Thoracic aorta (tissue), 2 donors: ENCODE results near the gene ZC2HC1B. TPM values are rescaled to one million over a fixed set of nuclear protein-coding genes. Genes with fewer than 3 reads are reported as not detected.

Source experiments
- ATAC-seq: fragments of 150-250 bp; one replicate; pipeline ENCODE4 v1.8.0; 2017; ENCODE audit warnings: low read depth; ENCODE audit not compliant: insufficient number of reproducible peaks, low FRiP score
- DNase-seq: peaks from one replicate; pipeline ENCODE4 v3.0.0-alpha.2; 2020; ENCODE audit warnings: low spot score
- H3K27ac ChIP-seq, 2 donors: fragments of 200-600 bp; sonication (generic); 1 replicate in 1 of 2; 2 replicates in 1 of 2; pipeline ENCODE4 v1.5.1; 2016; ENCODE audit warnings: mild to moderate bottlenecking in 2 of 2, moderate library complexity in 2 of 2
- H3K27me3 ChIP-seq: fragments of 200-600 bp; sonication (generic); replicated peaks from 2 replicates; pipeline ENCODE4 v1.6.0; 2016; ENCODE audit warnings: mild to moderate bottlenecking; ENCODE audit not compliant: insufficient read depth
- H3K36me3 ChIP-seq: fragments of 200-600 bp; sonication (generic); one replicate; pipeline ENCODE4 v1.5.1; 2016
- H3K4me1 ChIP-seq, 2 donors: fragments of 200-600 bp; sonication (generic); 1 replicate in 1 of 2; 2 replicates in 1 of 2; pipeline versions ENCODE4 v1.5.1 to v1.6.0; 2016; ENCODE audit warnings: low read depth in 2 of 2, mild to moderate bottlenecking in 1 of 2; ENCODE audit not compliant: control insufficient read depth in 1 of 2
- H3K4me3 ChIP-seq: fragments of 200-600 bp; sonication (generic); 2 replicates; pipeline ENCODE4 v1.5.1; 2016; ENCODE audit warnings: mild to moderate bottlenecking
- H3K9me3 ChIP-seq: fragments of 200-600 bp; sonication (generic); 2 replicates; pipeline ENCODE4 v1.5.1; 2016
- total RNA-seq, 2 donors: library from RNA; depleted of rRNA; stranded (reverse); fragments of >200 nt; gene quantifications; one replicate each; pipeline versions ENCODE4 v1.1.0 to v1.2.3, GENCODE V29; 2016
- TF ChIP-seq, protein P1 (sequence below): fragments of 200-600 bp; sonication (generic); IDR thresholded peaks from one replicate; pipeline ENCODE4 v1.5.1; 2019; ENCODE audit warnings: antibody characterized with exemption

Gene ZC2HC1B
- total RNA-seq, 2 donors from 2014 or later = not detected

DNA sequence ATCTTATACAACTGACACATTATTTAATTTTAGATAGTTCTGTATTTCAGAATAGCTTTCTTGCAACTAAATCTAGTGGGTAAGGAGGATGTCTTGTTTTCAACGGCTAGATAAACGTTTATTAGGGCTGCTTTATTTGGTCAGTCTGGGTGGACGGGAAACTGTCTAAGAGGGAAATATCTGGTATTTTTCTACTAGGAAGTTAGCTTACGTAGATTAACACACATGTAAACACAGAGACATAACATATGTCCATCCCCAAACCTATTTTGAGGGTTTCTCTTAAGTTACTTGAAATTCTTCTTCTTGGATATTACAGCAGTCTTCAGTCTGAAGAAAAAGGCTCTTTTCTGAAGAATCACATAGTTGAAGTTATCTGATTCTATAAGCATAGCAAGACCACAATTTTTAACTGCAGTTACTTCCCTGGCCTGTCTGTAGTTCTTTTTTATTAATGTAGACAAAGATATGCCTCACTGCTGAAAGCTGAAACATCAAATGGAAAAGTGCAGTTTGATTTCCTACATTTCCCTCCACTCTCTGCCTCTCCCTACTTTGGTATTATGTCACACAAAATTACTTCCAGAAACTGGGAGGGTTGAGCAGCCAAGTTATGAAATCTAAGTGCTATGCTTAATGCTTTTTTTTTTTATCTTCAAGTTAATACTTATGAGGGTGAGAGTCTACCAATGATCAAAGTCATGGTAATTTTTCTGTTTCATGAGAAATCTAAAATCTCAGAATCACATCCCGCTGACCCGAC, 106.4 kb downstream of the ZC2HC1B start:
- ATAC-seq = no peak
- Histone ChIP-seq H3K4me1 (peaks cover 14 to 37% of the 10 kb centered on the region in 2 donors), H3K4me3 (peak overlapping the region; percentile 10), H3K9me3 (no peaks in the 10 kb centered on the region), H3K36me3 (no peaks in the 10 kb centered on the region), H3K27me3 (no peaks in the 10 kb centered on the region), H3K27ac (peak overlapping the region in 1 of 2 donors; percentile 54)
- TF ChIP-seq, protein P1, sequence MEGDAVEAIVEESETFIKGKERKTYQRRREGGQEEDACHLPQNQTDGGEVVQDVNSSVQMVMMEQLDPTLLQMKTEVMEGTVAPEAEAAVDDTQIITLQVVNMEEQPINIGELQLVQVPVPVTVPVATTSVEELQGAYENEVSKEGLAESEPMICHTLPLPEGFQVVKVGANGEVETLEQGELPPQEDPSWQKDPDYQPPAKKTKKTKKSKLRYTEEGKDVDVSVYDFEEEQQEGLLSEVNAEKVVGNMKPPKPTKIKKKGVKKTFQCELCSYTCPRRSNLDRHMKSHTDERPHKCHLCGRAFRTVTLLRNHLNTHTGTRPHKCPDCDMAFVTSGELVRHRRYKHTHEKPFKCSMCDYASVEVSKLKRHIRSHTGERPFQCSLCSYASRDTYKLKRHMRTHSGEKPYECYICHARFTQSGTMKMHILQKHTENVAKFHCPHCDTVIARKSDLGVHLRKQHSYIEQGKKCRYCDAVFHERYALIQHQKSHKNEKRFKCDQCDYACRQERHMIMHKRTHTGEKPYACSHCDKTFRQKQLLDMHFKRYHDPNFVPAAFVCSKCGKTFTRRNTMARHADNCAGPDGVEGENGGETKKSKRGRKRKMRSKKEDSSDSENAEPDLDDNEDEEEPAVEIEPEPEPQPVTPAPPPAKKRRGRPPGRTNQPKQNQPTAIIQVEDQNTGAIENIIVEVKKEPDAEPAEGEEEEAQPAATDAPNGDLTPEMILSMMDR = no peak
- DNase-seq = no peak

DNA sequence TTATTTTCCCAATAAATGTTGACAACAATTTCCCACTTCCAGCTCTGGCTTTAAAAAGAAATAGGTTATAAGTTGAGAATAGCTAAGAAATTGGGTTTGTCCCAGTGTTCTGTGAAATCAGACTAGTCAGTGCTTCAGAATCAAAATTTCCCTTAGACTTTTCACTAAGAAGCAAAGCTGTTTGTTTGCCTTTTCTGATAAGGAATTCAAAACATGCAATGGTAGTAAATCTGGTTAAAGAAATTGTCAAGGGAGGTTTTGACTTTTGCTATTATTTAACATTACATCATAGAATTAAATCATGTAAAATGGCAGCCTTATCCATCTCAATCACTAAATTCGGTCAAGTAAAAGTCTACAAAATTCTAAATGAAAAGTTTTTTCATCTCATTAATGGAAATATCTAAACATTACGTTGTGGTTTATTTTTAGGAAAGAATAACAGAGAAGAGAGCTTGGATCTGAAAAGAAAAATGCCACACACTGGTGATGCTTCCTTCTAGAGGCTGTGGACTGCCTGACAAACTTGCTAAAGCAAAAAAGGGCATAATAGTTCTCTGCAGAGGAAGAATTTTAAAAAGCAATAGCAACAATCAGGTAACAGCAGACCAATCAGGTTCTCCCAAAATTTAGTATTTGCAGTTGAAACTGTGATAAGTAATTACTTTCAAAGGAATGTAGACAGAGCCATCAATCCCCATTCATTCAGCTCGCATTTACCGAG, 107.4 kb downstream of the ZC2HC1B start:
- peak overlapping the region; percentile 10 for H3K4me3 ChIP-seq
- H3K36me3 ChIP-seq = no peaks in the 10 kb centered on the region
- no peaks in the 10 kb centered on the region for H3K9me3 ChIP-seq
- DNase-seq = no peak
- no peaks in the 10 kb centered on the region for H3K27me3 ChIP-seq
- no peak for ATAC-seq
- TF ChIP-seq, protein P1 = no peak
- H3K4me1 ChIP-seq = peaks cover 14 to 37% of the 10 kb centered on the region in 2 donors
- peak overlapping the region in 1 of 2 donors; percentile 54 for H3K27ac ChIP-seq

DNA sequence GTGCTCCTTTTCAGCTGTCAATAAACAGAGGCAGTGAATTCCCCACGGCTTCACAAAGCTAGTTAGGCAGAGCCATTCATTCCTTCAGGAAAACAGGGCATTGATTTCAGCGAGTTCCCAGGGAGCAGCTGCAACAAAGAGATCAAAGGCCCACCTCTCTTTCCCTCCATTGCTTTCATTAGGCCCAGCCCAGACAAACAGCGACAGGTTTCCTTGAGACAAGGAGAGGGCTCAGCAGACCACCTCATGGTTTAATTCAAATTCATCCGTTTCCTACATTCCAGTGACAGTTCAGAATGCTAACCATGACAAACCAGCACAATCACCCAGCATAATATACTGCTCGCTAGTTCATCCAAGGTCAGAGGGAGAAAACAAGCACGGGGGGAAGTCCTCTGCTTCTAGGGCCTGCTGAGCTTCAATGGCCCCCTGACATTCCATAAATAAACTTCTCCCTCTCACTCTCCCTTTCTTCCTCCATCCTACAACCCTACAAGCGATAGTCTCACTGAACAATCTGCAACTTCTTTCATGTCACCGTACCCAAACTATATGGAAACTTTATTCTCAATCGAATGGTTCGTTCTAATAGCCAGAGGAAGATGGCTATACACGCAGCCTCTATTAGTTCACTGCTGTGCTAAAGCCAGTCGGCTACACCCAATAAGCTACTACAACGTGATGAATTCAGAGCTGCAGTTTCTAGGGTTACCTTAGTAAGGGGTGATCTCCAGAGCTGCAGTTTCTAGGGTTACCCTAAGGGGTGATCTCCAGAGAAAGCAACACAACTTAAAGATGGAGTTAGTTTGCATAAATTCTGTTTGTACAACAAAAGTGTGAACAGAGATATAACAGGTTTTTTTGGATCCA, 109.1 kb downstream of the ZC2HC1B start:
- no peaks in the 10 kb centered on the region for H3K36me3 ChIP-seq
- H3K4me3 ChIP-seq = no peak overlapping the region
- H3K9me3 ChIP-seq = no peaks in the 10 kb centered on the region
- ATAC-seq (no peak), DNase-seq (no peak)
- peaks cover 14 to 30% of the 10 kb centered on the region in 2 donors for H3K4me1 ChIP-seq
- no peaks in the 10 kb centered on the region for H3K27me3 ChIP-seq
- TF ChIP-seq, protein P1 = no peak
- no peak overlapping the region for H3K27ac ChIP-seq

DNA sequence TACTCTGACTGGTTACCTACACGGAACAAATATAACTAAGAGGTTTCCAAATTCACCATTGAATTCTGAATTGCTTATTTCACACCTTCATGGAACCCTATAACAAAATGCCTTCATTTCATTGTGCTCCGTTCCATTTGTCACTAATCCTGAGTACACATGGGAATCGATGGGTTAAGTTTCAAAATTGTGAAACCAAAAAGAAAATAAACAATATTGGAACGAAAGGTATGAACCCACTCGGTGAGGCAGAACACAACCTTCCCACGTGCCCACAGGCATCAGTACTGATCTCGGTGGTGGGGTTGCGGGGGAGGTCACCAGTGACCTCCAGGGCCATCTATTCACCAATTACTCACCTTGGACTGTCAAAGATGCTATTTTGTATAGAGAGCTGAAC, 109.8 kb downstream of the ZC2HC1B start:
- Histone ChIP-seq H3K4me1 (peaks cover 14 to 27% of the 10 kb centered on the region in 2 donors), H3K4me3 (no peak overlapping the region), H3K9me3 (no peaks in the 10 kb centered on the region), H3K27me3 (no peaks in the 10 kb centered on the region), H3K36me3 (no peaks in the 10 kb centered on the region), H3K27ac (no peak overlapping the region)
- DNase-seq (no peak), ATAC-seq (no peak)
- TF ChIP-seq, protein P1 = no peak
